ENCODE measurements around the gene LSS. TPM values are rescaled to one million over a fixed set of nuclear protein-coding genes. Genes with fewer than 3 reads are reported as not detected.

The LSS gene
- total RNA-seq, 1 experiment from 2014 or later, result 101 TPM

- H3K4me3 Mint-ChIP-seq, result no peak overlapping the region
- ATAC-seq, result no peak
- TF ChIP-seq AFF4 (CRISPR knock-in tag; IDR thresholded peaks at IDR 0.05; ENCODE audit: borderline replicate concordance) (no peak), IRF1 (CRISPR knock-in tag; IDR thresholded peaks at IDR 0.05) (no peak), FOXP4 (CRISPR knock-in tag; IDR thresholded peaks at IDR 0.05) (no peak), ZMAT4 (CRISPR knock-in tag; IDR thresholded peaks at IDR 0.05) (no peak)
- ChIA-PET CTCF (interaction anchor here (1.5 kb wide), 1 partner anchor 13 kb away, joined by 6 read pairs; no protein-coding TSS in a partner anchor), POLR2A (no interaction called here)
- H3K27ac Mint-ChIP-seq, result no peak overlapping the region; the same call in 1 of the 2 replicates
- peaks cover 10% of the 10 kb centered on the region for H3K4me1 Mint-ChIP-seq
- peaks cover 9% of the 10 kb centered on the region for H3K36me3 Mint-ChIP-seq
- no peak for DNase-seq (ENCODE audit: low spot score)
- peaks cover 6% of the 10 kb centered on the region; the same call in 1 of the 2 replicates for H3K9me3 Mint-ChIP-seq
- H3K27me3 Mint-ChIP-seq (ENCODE audit: low read depth), result no peaks in the 10 kb centered on the region
Observed at GRCh38 chr21:46139686-46140085, 88.9 kb downstream of the LSS start.

GRCh38 chr21:46138383-46138970, 90.1 kb downstream of the LSS start:
- TF ChIP-seq ZNF423 (CRISPR knock-in tag; IDR thresholded peaks at IDR 0.05) (no peak), USF2 (CRISPR knock-in tag; IDR thresholded peaks at IDR 0.05) (no peak), AR (CRISPR knock-in tag; IDR thresholded peaks at IDR 0.05) (no peak), NR1H2 (CRISPR knock-in tag; IDR thresholded peaks at IDR 0.05) (no peak)
- Mint-ChIP-seq H3K9me3 (0 out of 2 replicates have a peak, but pooled peaks cover 6% of the 10 kb centered on the region), H3K27ac (no peak overlapping the region), H3K27me3 (ENCODE audit: low read depth) (no peaks in the 10 kb centered on the region), H3K4me3 (no peak overlapping the region), H3K4me1 (peaks cover 5% of the 10 kb centered on the region; the same call in 1 of the 2 replicates), H3K36me3 (peaks cover 8% of the 10 kb centered on the region)
- DNase-seq (ENCODE audit: low spot score), result no peak
- CTCF ChIA-PET, result interaction anchor here (1.5 kb wide), 1 partner anchor 15 kb away, joined by 6 read pairs; no protein-coding TSS in a partner anchor
- POLR2A ChIA-PET, result interaction anchor here (0.6 kb wide), 1 partner anchor 678 kb away, joined by 3 read pairs; no protein-coding TSS in a partner anchor
- no peak for ATAC-seq

Other genes with a start within 250 kb of the LSS start
- 221 to 245 TPM (median 240 TPM) in 3 replicates for gene COL6A1, start 247.0 kb downstream of the LSS start, total RNA-seq (2021)
- gene COL6A2, start 130.7 kb downstream of the LSS start, total RNA-seq (2021), result 111 to 138 TPM (median 138 TPM) in 3 replicates
- gene FTCD, start 73.2 kb downstream of the LSS start, total RNA-seq (2021), result 6.1 to 9.6 TPM (median 9.5 TPM) in 3 replicates
- 56.5 to 61.7 TPM (median 57.6 TPM) in 3 replicates for gene SPATC1L, start 44.3 kb downstream of the LSS start, total RNA-seq (2021)
- 136 to 167 TPM (median 136 TPM) in 3 replicates for gene MCM3AP, start 56.8 kb upstream of the LSS start, total RNA-seq (2021)
- 24.6 to 29.2 TPM (median 27.4 TPM) in 3 replicates for gene YBEY, start 57.6 kb upstream of the LSS start, total RNA-seq (2021)
- 31.5 to 35.1 TPM (median 32.7 TPM) in 3 replicates for gene C21orf58, start 95.1 kb upstream of the LSS start, total RNA-seq (2021)
- 40.6 to 46.4 TPM (median 41.0 TPM) in 3 replicates for gene PCNT, start 95.4 kb upstream of the LSS start, total RNA-seq (2021)
- gene DIP2A, start 230.1 kb upstream of the LSS start, total RNA-seq (2021), result 36.7 to 39.4 TPM (median 38.8 TPM) in 3 replicates

Data from WTC11 (cell line).